Skeletal muscle satellite cell (primary cell): ENCODE data around the gene SCML2.
"Not testable (repeated sequence)": the region's sequence is repeated elsewhere in the genome, so short reads cannot be mapped to it uniquely, and the experiment has no call there.

Experiments
- H3K27me3 ChIP-seq: 2 replicates; pipeline ENCODE4 v1.7.0; 2013; ENCODE audit warnings: low read length; ENCODE audit not compliant: control insufficient read depth, insufficient read depth
- H3K36me3 ChIP-seq: 2 replicates; pipeline ENCODE4 v1.7.0; 2013; ENCODE audit warnings: mild to moderate bottlenecking, control low read depth, low read length; ENCODE audit not compliant: insufficient read depth
- H3K4me1 ChIP-seq: 2 replicates; pipeline ENCODE4 v1.7.0; 2013; ENCODE audit warnings: low read length; ENCODE audit not compliant: control insufficient read depth, insufficient read depth
- H3K4me2 ChIP-seq: 2 replicates; pipeline ENCODE4 v1.7.0; 2013; ENCODE audit warnings: mild to moderate bottlenecking, low read length
- H3K4me3 ChIP-seq: 2 replicates; pipeline ENCODE4 v1.7.0; 2013; ENCODE audit warnings: low read length
- H3K9ac ChIP-seq: 2 replicates; pipeline ENCODE4 v1.7.0; 2013; ENCODE audit warnings: mild to moderate bottlenecking, low read depth, low read length, moderate library complexity
- H3K9me3 ChIP-seq: replicated peaks from 2 replicates; pipeline ENCODE4 v1.7.0; 2013; ENCODE audit warnings: mild to moderate bottlenecking, control low read depth, low read length

Gene SCML2

GRCh38 chrX:18271309-18271708 lies 83.2 kb downstream of the SCML2 start:
- H3K4me3 ChIP-seq: no peak overlapping the region
- H3K36me3 ChIP-seq: no peaks in the 10 kb centered on the region
- no peaks in the 10 kb centered on the region for H3K9me3 ChIP-seq
- no peak overlapping the region for H3K9ac ChIP-seq
- no peaks in the 10 kb centered on the region for H3K4me1 ChIP-seq
- no peak overlapping the region for H3K4me2 ChIP-seq
- no peaks in the 10 kb centered on the region for H3K27me3 ChIP-seq

GRCh38 chrX:18255059-18255458 lies 99.4 kb downstream of the SCML2 start:
- Histone ChIP-seq H3K36me3 (no peaks in the 10 kb centered on the region), H3K4me3 (no peak overlapping the region), H3K4me1 (no peaks in the 10 kb centered on the region), H3K9me3 (no peaks in the 10 kb centered on the region), H3K9ac (no peak overlapping the region), H3K27me3 (no peaks in the 10 kb centered on the region), H3K4me2 (no peak overlapping the region)

- no peak overlapping the region for H3K4me2 ChIP-seq
- no peaks in the 10 kb centered on the region for H3K9me3 ChIP-seq
- no peaks in the 10 kb centered on the region for H3K27me3 ChIP-seq
- no peaks in the 10 kb centered on the region for H3K4me1 ChIP-seq
- H3K36me3 ChIP-seq: no peaks in the 10 kb centered on the region
- H3K9ac ChIP-seq: no peak overlapping the region
- no peak overlapping the region for H3K4me3 ChIP-seq
Measured at GRCh38 chrX:18252644-18253359, 101.7 kb downstream of the SCML2 start.

- not testable (repeated sequence) for H3K27me3 ChIP-seq, H3K36me3 ChIP-seq, H3K9me3 ChIP-seq, H3K4me2 ChIP-seq, H3K4me3 ChIP-seq, H3K4me1 ChIP-seq, H3K9ac ChIP-seq
Measured at GRCh38 chrX:18229646-18230045, 124.8 kb downstream of the SCML2 start.

- Histone ChIP-seq H3K9me3 (no peaks in the 10 kb centered on the region), H3K27me3 (no peaks in the 10 kb centered on the region), H3K36me3 (no peaks in the 10 kb centered on the region), H3K9ac (no peak overlapping the region), H3K4me3 (no peak overlapping the region), H3K4me1 (no peaks in the 10 kb centered on the region), H3K4me2 (no peak overlapping the region)
Measured at GRCh38 chrX:18228069-18228468, 126.4 kb downstream of the SCML2 start.

GRCh38 chrX:18227458-18227857 lies 127.0 kb downstream of the SCML2 start:
- no peak overlapping the region for H3K4me3 ChIP-seq
- H3K36me3 ChIP-seq: no peaks in the 10 kb centered on the region
- H3K4me1 ChIP-seq: no peaks in the 10 kb centered on the region
- H3K9ac ChIP-seq: no peak overlapping the region
- H3K9me3 ChIP-seq: no peaks in the 10 kb centered on the region
- H3K27me3 ChIP-seq: no peaks in the 10 kb centered on the region
- no peak overlapping the region for H3K4me2 ChIP-seq

GRCh38 chrX:18220786-18221185 lies 133.7 kb downstream of the SCML2 start, which contains the start of gene BEND2:
BEND2 (minus strand) TSS chrX:18220886; CDS start chrX:18220750, 136 bp downstream.
- Histone ChIP-seq H3K9me3 (no peaks in the 10 kb centered on the region), H3K4me1 (no peaks in the 10 kb centered on the region), H3K9ac (no peak within 1 kb of the TSS), H3K36me3 (no peaks in the 10 kb centered on the region), H3K4me2 (no peak within 1 kb of the TSS), H3K4me3 (no peak within 1 kb of the TSS), H3K27me3 (no peaks in the 10 kb centered on the region)

GRCh38 chrX:18210470-18210869 lies 144.0 kb downstream of the SCML2 start:
- Histone ChIP-seq H3K36me3 (no peaks in the 10 kb centered on the region), H3K27me3 (no peaks in the 10 kb centered on the region), H3K4me1 (no peaks in the 10 kb centered on the region), H3K9ac (no peak overlapping the region), H3K9me3 (no peaks in the 10 kb centered on the region), H3K4me2 (no peak overlapping the region), H3K4me3 (no peak overlapping the region)

- Histone ChIP-seq H3K9ac (no peak overlapping the region), H3K27me3 (no peaks in the 10 kb centered on the region), H3K36me3 (no peaks in the 10 kb centered on the region), H3K9me3 (no peaks in the 10 kb centered on the region), H3K4me3 (no peak overlapping the region), H3K4me2 (no peak overlapping the region), H3K4me1 (no peaks in the 10 kb centered on the region)
Measured at GRCh38 chrX:18206657-18207056, 147.8 kb downstream of the SCML2 start.

- no peaks in the 10 kb centered on the region for H3K9me3 ChIP-seq
- H3K27me3 ChIP-seq: no peaks in the 10 kb centered on the region
- H3K4me1 ChIP-seq: no peaks in the 10 kb centered on the region
- H3K9ac ChIP-seq: no peak overlapping the region
- H3K4me2 ChIP-seq: no peak overlapping the region
- no peaks in the 10 kb centered on the region for H3K36me3 ChIP-seq
- no peak overlapping the region for H3K4me3 ChIP-seq
Measured at GRCh38 chrX:18203631-18204030, 150.9 kb downstream of the SCML2 start.

GRCh38 chrX:18194688-18195087 lies 159.8 kb downstream of the SCML2 start:
- Histone ChIP-seq H3K36me3 (no peaks in the 10 kb centered on the region), H3K4me1 (no peaks in the 10 kb centered on the region), H3K9me3 (no peaks in the 10 kb centered on the region), H3K27me3 (no peaks in the 10 kb centered on the region), H3K9ac (no peak overlapping the region), H3K4me2 (no peak overlapping the region), H3K4me3 (no peak overlapping the region)
